ENCODE measurements around the gene EGFR. TPM values are rescaled to one million over a fixed set of nuclear protein-coding genes. Genes with fewer than 3 reads are reported as not detected.

The EGFR gene
- total and polyA plus RNA-seq, 12 donors = 7.0 to 111 (median 71.6) TPM

- TF ChIP-seq, protein P1, sequence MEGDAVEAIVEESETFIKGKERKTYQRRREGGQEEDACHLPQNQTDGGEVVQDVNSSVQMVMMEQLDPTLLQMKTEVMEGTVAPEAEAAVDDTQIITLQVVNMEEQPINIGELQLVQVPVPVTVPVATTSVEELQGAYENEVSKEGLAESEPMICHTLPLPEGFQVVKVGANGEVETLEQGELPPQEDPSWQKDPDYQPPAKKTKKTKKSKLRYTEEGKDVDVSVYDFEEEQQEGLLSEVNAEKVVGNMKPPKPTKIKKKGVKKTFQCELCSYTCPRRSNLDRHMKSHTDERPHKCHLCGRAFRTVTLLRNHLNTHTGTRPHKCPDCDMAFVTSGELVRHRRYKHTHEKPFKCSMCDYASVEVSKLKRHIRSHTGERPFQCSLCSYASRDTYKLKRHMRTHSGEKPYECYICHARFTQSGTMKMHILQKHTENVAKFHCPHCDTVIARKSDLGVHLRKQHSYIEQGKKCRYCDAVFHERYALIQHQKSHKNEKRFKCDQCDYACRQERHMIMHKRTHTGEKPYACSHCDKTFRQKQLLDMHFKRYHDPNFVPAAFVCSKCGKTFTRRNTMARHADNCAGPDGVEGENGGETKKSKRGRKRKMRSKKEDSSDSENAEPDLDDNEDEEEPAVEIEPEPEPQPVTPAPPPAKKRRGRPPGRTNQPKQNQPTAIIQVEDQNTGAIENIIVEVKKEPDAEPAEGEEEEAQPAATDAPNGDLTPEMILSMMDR (IDR thresholded peaks at IDR 0.05) = no peak
- no peak for TF ChIP-seq POLR2A (IDR thresholded peaks at IDR 0.05)
- H3K27me3 ChIP-seq = no peaks in the 10 kb centered on the region
- H3K4me1 ChIP-seq (replicated peaks in 1 of 2) = peaks cover 19 to 49% of the 10 kb centered on the region in 2 donors
- peak in 1 of 7 donors; percentile 44 for DNase-seq
- H3K27ac ChIP-seq = peak overlapping the region in 2 of 5 donors; percentile 32 to 71
- 73 to 81% (median 76%) methylated on average over 7 of the region's 7 CpGs for WGBS, 4 donors
- H3K36me3 ChIP-seq (replicated peaks in 1 of 2) = no peaks in the 10 kb centered on the region
- H3K9me3 ChIP-seq (replicated peaks in 1 of 3) = no peaks in the 10 kb centered on the region
- intact Hi-C loops (cut with DNase I) = no loop called here
- no peak overlapping the region for H3K4me3 ChIP-seq
Measured at GRCh38 chr7:55071411-55072175, 52.8 kb downstream of the EGFR start.

- H3K27ac ChIP-seq = peak overlapping the region in 2 of 5 donors; percentile 71 to 78
- no peaks in the 10 kb centered on the region for H3K27me3 ChIP-seq
- no peak for TF ChIP-seq POLR2A (IDR thresholded peaks at IDR 0.05)
- TF ChIP-seq, protein P1 (IDR thresholded peaks at IDR 0.05) = no peak
- H3K9me3 ChIP-seq (replicated peaks in 1 of 3) = no peaks in the 10 kb centered on the region
- intact Hi-C loops (cut with DNase I) = no loop called here
- H3K4me1 ChIP-seq (replicated peaks in 1 of 2) = peaks cover 20 to 51% of the 10 kb centered on the region in 2 donors
- H3K4me3 ChIP-seq = no peak overlapping the region
- WGBS, 4 donors = 79 to 85% (median 84%) methylated on average over 3 to 4 of the region's 4 CpGs
- no peaks in the 10 kb centered on the region for H3K36me3 ChIP-seq (replicated peaks in 1 of 2)
- peak in 1 of 7 donors; percentile 39 for DNase-seq
Measured at GRCh38 chr7:55072251-55072650, 53.4 kb downstream of the EGFR start.

GRCh38 chr7:55073051-55073511 lies 54.3 kb downstream of the EGFR start:
- Histone ChIP-seq H3K27me3 (no peaks in the 10 kb centered on the region), H3K9me3 (replicated peaks in 1 of 3) (no peaks in the 10 kb centered on the region), H3K27ac (peak overlapping the region in 3 of 5 donors; percentile 0 to 78 (median 71)), H3K4me1 (replicated peaks in 1 of 2) (peaks cover 20 to 51% of the 10 kb centered on the region in 2 donors), H3K36me3 (replicated peaks in 1 of 2) (no peaks in the 10 kb centered on the region), H3K4me3 (no peak overlapping the region)
- intact Hi-C loops (cut with DNase I) = no loop called here
- DNase-seq = peak in 1 of 7 donors; percentile 37
- 61 to 77% (median 72%) methylated on average over 4 of the region's 4 CpGs for WGBS, 4 donors
- no peak for TF ChIP-seq POLR2A (IDR thresholded peaks at IDR 0.05)
- TF ChIP-seq, protein P1 (IDR thresholded peaks at IDR 0.05) = no peak

DNA sequence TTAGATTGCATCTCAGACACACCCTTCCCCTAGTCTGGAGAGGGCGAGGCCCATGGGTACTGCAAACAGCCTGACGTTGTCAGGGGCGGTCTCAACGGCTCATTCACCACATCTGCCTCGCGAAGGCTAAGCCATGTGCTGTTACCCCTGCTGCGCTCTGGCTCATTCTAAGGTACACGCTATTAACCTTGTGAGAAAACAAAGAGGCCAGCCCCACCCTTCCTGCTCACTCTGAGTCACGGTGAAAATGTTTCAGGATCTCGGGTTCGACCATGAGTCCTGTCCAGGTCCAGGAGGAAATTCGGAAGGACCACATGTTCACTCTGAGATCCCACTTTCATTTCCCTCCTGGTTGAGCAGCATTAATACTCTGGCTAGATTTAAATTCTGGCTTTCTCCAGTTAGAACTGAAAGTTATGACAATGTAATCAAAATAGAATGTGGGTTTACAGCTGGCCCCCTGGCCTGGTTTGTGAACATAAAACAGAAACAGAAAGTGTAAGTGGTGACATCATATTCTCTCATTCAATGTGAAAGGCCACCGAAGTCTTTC lies 55.2 kb downstream of the EGFR start:
- H3K4me3 ChIP-seq = peak overlapping the region in 1 of 4 donors; percentile 15
- WGBS, 4 donors = 43 to 49% (median 44%) methylated on average over 13 of the region's 13 CpGs
- H3K27ac ChIP-seq = peak overlapping the region in 3 of 5 donors; percentile 0 to 78 (median 71)
- no peaks in the 10 kb centered on the region for H3K36me3 ChIP-seq (replicated peaks in 1 of 2)
- peak in 6 of 7 donors; percentile 40 to 66 (median 50) for DNase-seq
- intact Hi-C loops (cut with DNase I) = no loop called here
- TF ChIP-seq POLR2A (IDR thresholded peaks at IDR 0.05) = no peak
- TF ChIP-seq, protein P1 (IDR thresholded peaks at IDR 0.05) = no peak
- no peaks in the 10 kb centered on the region for H3K9me3 ChIP-seq (replicated peaks in 1 of 3)
- H3K27me3 ChIP-seq = no peaks in the 10 kb centered on the region
- peaks cover 20 to 51% of the 10 kb centered on the region in 2 donors for H3K4me1 ChIP-seq (replicated peaks in 1 of 2)

Measured in adrenal gland (tissue), 12 donors.